H9 (cell line): ENCODE measurements around the gene TMEM39B. TPM values are rescaled to one million over a fixed set of nuclear protein-coding genes. Genes with fewer than 3 reads are reported as not detected.
A peak's percentile ranks its signal among the peaks of the same experiment; 100 is the strongest.

Experiments used
- DNase-seq: peaks from one replicate; pipeline ENCODE4 v3.0.0-alpha.2; 2017
- H2AFZ ChIP-seq: one replicate; pipeline ENCODE4 v1.6.1; 2013; ENCODE audit warnings: mild to moderate bottlenecking, low read length, control low read depth, moderate library complexity
- H2AK5ac ChIP-seq: 2 replicates; pipeline ENCODE4 v1.6.1; 2013; ENCODE audit warnings: low read length, control low read depth, mixed read lengths; ENCODE audit not compliant: insufficient read length
- H2BK120ac ChIP-seq: one replicate; pipeline ENCODE4 v1.6.1; 2013; ENCODE audit warnings: low read depth, mild to moderate bottlenecking, low read length, control low read depth, inconsistent platforms; ENCODE audit not compliant: poor library complexity, severe bottlenecking
- H2BK12ac ChIP-seq: 2 replicates; pipeline ENCODE4 v1.6.1; 2013; ENCODE audit warnings: low read length, control low read depth, mixed read lengths, low read depth; ENCODE audit not compliant: insufficient read length
- H2BK15ac ChIP-seq: 2 replicates; pipeline ENCODE4 v1.6.1; 2013; ENCODE audit warnings: low read depth, low read length, control low read depth
- H2BK20ac ChIP-seq: one replicate; pipeline ENCODE4 v1.6.1; 2013; ENCODE audit warnings: low read depth, mild to moderate bottlenecking, low read length, control low read depth, inconsistent platforms; ENCODE audit not compliant: poor library complexity, severe bottlenecking
- H2BK5ac ChIP-seq: 2 replicates; pipeline ENCODE4 v1.6.1; 2013; ENCODE audit warnings: low read length, control low read depth, mixed read lengths; ENCODE audit not compliant: insufficient read length
- H3K14ac ChIP-seq: 2 replicates; pipeline ENCODE4 v1.6.1; 2013; ENCODE audit warnings: low read length, control low read depth; ENCODE audit not compliant: insufficient read depth
- H3K18ac ChIP-seq: 2 replicates; pipeline ENCODE4 v1.6.1; 2013; ENCODE audit warnings: low read depth, mild to moderate bottlenecking, mixed read lengths, low read length, control low read depth; ENCODE audit not compliant: insufficient read length
- H3K23ac ChIP-seq: 2 replicates; pipeline ENCODE4 v1.6.1; 2013; ENCODE audit warnings: low read length, control low read depth, mixed read lengths, low read depth; ENCODE audit not compliant: insufficient read length
- H3K23me2 ChIP-seq: 2 replicates; pipeline ENCODE4 v1.6.1; 2013; ENCODE audit warnings: low read depth, mild to moderate bottlenecking, mixed read lengths, low read length, control low read depth; ENCODE audit not compliant: insufficient read length, poor library complexity, severe bottlenecking
- H3K27ac ChIP-seq: 2 replicates; pipeline ENCODE4 v1.5.1; 2013; ENCODE audit warnings: low read length, control low read depth, mixed read lengths, low read depth; ENCODE audit not compliant: insufficient read length
- H3K27me3 ChIP-seq: 2 replicates; pipeline ENCODE4 v1.6.1; 2013; ENCODE audit warnings: low read length, control low read depth, inconsistent platforms; ENCODE audit not compliant: insufficient read depth
- H3K4ac ChIP-seq: 2 replicates; pipeline ENCODE4 v1.6.1; 2013; ENCODE audit warnings: low read depth, mild to moderate bottlenecking, control low read depth, inconsistent platforms, low read length, moderate library complexity
- H3K4me1 ChIP-seq: 2 replicates; pipeline ENCODE4 v1.6.1; 2013; ENCODE audit warnings: low read length, control low read depth, inconsistent platforms; ENCODE audit not compliant: insufficient read depth
- H3K4me2 ChIP-seq: 2 replicates; pipeline ENCODE4 v1.6.1; 2013; ENCODE audit warnings: low read length, control low read depth, mixed read lengths; ENCODE audit not compliant: insufficient read length, insufficient read depth
- H3K56ac ChIP-seq: 2 replicates; pipeline ENCODE4 v1.6.1; 2013; ENCODE audit warnings: low read depth, mild to moderate bottlenecking, mixed read lengths, low read length, control low read depth; ENCODE audit not compliant: insufficient read length
- H3K79me1 ChIP-seq: 2 replicates; pipeline ENCODE4 v1.6.1; 2013; ENCODE audit warnings: low read depth, mild to moderate bottlenecking, moderate library complexity, low read length, control low read depth, inconsistent platforms; ENCODE audit not compliant: insufficient read depth, poor library complexity, severe bottlenecking
- H3K79me2 ChIP-seq: 2 replicates; pipeline ENCODE4 v1.6.1; 2013; ENCODE audit warnings: low read length, control low read depth, inconsistent platforms; ENCODE audit not compliant: insufficient read depth
- H3K9ac ChIP-seq: 2 replicates; pipeline ENCODE4 v1.6.1; 2013; ENCODE audit warnings: low read length, control low read depth, mixed read lengths; ENCODE audit not compliant: insufficient read length; ENCODE audit errors: extremely low read depth
- H3K9me3 ChIP-seq: one replicate; pipeline ENCODE4 v1.6.1; 2013; ENCODE audit warnings: low read depth, low read length, inconsistent platforms; ENCODE audit not compliant: control insufficient read depth
- H3T11ph ChIP-seq: one replicate; pipeline ENCODE4 v1.6.1; 2013; ENCODE audit warnings: mild to moderate bottlenecking, low read length, control low read depth, inconsistent platforms
- H4K20me1 ChIP-seq: one replicate; pipeline ENCODE4 v1.6.1; 2013; ENCODE audit not compliant: control insufficient read depth, insufficient read length, insufficient read depth
- H4K5ac ChIP-seq: 2 replicates; pipeline ENCODE4 v1.6.1; 2013; ENCODE audit warnings: low read depth, mild to moderate bottlenecking, mixed read lengths, low read length, control low read depth; ENCODE audit not compliant: insufficient read length
- H4K8ac ChIP-seq: replicated peaks from 2 replicates; pipeline ENCODE4 v1.6.1; 2013; ENCODE audit warnings: low read length, control low read depth, mixed read lengths, low read depth; ENCODE audit not compliant: insufficient read length
- H4K91ac ChIP-seq: 2 replicates; pipeline ENCODE4 v1.6.1; 2013; ENCODE audit warnings: low read depth, mild to moderate bottlenecking, moderate library complexity, mixed read lengths, low read length, control low read depth; ENCODE audit not compliant: insufficient read length
- H3K27ac Mint-ChIP-seq, 3 experiments: 2 replicates in 2 of 3; 3 replicates in 1 of 3; pipeline ENCODE4 v1.8.0; 2020 to 2021; ENCODE audit warnings: mixed read lengths in 3 of 3, mild to moderate bottlenecking in 1 of 3, moderate library complexity in 1 of 3
- H3K27me3 Mint-ChIP-seq: 2 replicates; pipeline ENCODE4 v1.8.0; 2021; ENCODE audit warnings: low read depth, mild to moderate bottlenecking, moderate library complexity, mixed read lengths
- H3K36me3 Mint-ChIP-seq, 3 experiments: 2 replicates in 2 of 3; 3 replicates in 1 of 3; pipeline ENCODE4 v1.8.0; 2020 to 2021; ENCODE audit warnings: low read depth in 3 of 3, mixed read lengths in 3 of 3; ENCODE audit not compliant: insufficient read depth in 1 of 3
- H3K4me1 Mint-ChIP-seq, 2 experiments: 2 replicates each; pipeline ENCODE4 v1.8.0; 2020; ENCODE audit warnings: mixed read lengths in 2 of 2
- H3K4me3 Mint-ChIP-seq, 2 experiments: 2 replicates in 1 of 2; 3 replicates in 1 of 2; pipeline ENCODE4 v1.8.0; 2020 to 2021; ENCODE audit warnings: mild to moderate bottlenecking in 2 of 2, mixed read lengths in 2 of 2, moderate library complexity in 1 of 2
- H3K9me3 Mint-ChIP-seq, 2 experiments: 2 replicates in 1 of 2; 3 replicates in 1 of 2; pipeline ENCODE4 v1.8.0; 2020; ENCODE audit warnings: mild to moderate bottlenecking in 2 of 2, mixed read lengths in 2 of 2, moderate library complexity in 1 of 2
- total RNA-seq: library from RNA; stranded (reverse); gene quantifications from 2 replicates; pipeline ENCODE4 v1.2.1, GENCODE V29; 2021
- TF ChIP-seq, protein P1 (sequence below): fragments of 200-600 bp; sonication (generic); conservative IDR thresholded peaks from 3 replicates; pipeline ENCODE4 v1.8.0; 2021; ENCODE audit warnings: antibody characterized with exemption, mild to moderate bottlenecking

The TMEM39B gene
- total RNA-seq, 1 experiment from 2014 or later = 27.4 TPM

GRCh38 chr1:32060914-32061313, 11.8 kb upstream of the TMEM39B start:
- Histone ChIP-seq H3K79me2 (no peaks in the 10 kb centered on the region), H3K18ac (no peak overlapping the region), H3K4me2 (no peak overlapping the region), H2AK5ac (no peak overlapping the region), H4K91ac (no peak overlapping the region), H3K9ac (no peak overlapping the region), H3K79me1 (no peaks in the 10 kb centered on the region), H2BK12ac (no peak overlapping the region), H3K4ac (no peak overlapping the region), H3K23me2 (no peaks in the 10 kb centered on the region), H3K4me1 (no peaks in the 10 kb centered on the region), H2BK15ac (no peak overlapping the region), H3K56ac (no peak overlapping the region), H4K8ac (no peak overlapping the region), H2BK5ac (no peak overlapping the region), H2BK20ac (no peak overlapping the region), H2AFZ (no peak overlapping the region), H3K14ac (no peak overlapping the region), H3K27me3 (no peaks in the 10 kb centered on the region), H3K27ac (no peak overlapping the region), H3K23ac (no peak overlapping the region), H3T11ph (no peak overlapping the region), H4K5ac (no peak overlapping the region), H3K9me3 (no peaks in the 10 kb centered on the region), H4K20me1 (no peaks in the 10 kb centered on the region), H2BK120ac (no peak overlapping the region)
- H3K9me3 Mint-ChIP-seq = no peaks in the 10 kb centered on the region
- DNase-seq = no peak
- peak overlapping the region in 1 of 2 experiments; percentile 59; a peak in 3 of 5 replicates for H3K4me3 Mint-ChIP-seq
- peak overlapping the region in 1 of 3 experiments; percentile 57; a peak in 1 of 7 replicates for H3K27ac Mint-ChIP-seq
- peaks cover 43 to 56% of the 10 kb centered on the region in 2 experiments for H3K4me1 Mint-ChIP-seq
- TF ChIP-seq, protein P1, sequence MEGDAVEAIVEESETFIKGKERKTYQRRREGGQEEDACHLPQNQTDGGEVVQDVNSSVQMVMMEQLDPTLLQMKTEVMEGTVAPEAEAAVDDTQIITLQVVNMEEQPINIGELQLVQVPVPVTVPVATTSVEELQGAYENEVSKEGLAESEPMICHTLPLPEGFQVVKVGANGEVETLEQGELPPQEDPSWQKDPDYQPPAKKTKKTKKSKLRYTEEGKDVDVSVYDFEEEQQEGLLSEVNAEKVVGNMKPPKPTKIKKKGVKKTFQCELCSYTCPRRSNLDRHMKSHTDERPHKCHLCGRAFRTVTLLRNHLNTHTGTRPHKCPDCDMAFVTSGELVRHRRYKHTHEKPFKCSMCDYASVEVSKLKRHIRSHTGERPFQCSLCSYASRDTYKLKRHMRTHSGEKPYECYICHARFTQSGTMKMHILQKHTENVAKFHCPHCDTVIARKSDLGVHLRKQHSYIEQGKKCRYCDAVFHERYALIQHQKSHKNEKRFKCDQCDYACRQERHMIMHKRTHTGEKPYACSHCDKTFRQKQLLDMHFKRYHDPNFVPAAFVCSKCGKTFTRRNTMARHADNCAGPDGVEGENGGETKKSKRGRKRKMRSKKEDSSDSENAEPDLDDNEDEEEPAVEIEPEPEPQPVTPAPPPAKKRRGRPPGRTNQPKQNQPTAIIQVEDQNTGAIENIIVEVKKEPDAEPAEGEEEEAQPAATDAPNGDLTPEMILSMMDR = no peak
- H3K36me3 Mint-ChIP-seq = peaks cover 29 to 57% (median 55%) of the 10 kb centered on the region in 3 experiments
- peaks cover 4% of the 10 kb centered on the region; the same call in 1 of the 2 replicates for H3K27me3 Mint-ChIP-seq
